D341Med (cell line): Measurements from ENCODE around the gene HIC2.
"Not testable (repeated sequence)": the region's sequence is repeated elsewhere in the genome, so short reads cannot be mapped to it uniquely, and the experiment has no call there.

Experiments used
- DNase-seq: peaks from one replicate; pipeline ENCODE4 v3.0.0; 2012; ENCODE audit warnings: low spot score

The HIC2 gene

GRCh38 chr22:21417227-21417746 is at the start of gene HIC2:
Gene HIC2 (plus strand): TSS chr22:21417371. CDS start chr22:21442832, 25,461 bp downstream.
- not testable (repeated sequence) for DNase-seq

GRCh38 chr22:21368603-21369310 is 48.4 kb upstream of the HIC2 start:
- not testable (repeated sequence) for DNase-seq

DNA sequence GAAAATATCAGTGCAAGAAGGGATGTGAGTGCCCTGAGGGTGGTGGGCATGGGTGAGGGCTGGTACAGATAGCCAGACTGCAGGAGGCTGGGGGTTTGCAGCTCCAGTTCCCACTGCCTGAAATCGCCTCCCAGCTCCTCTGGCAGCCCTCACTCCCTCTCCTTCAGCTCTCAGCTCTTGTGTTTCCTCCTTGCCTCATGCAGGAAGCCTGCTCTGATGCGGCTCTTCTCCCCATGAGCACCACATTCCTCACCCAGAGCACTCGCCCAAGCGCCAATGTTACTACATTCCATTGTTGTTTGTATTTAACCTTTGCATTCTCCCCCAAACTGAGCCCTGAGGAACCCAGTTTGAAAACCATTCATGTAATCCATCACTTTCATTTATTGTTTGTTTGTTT is 41.3 kb upstream of the HIC2 start:
- DNase-seq, result not testable (repeated sequence)

- DNase-seq, result not testable (repeated sequence)
Observed at GRCh38 chr22:21383701-21384467, 33.3 kb upstream of the HIC2 start, which contains the start of gene RIMBP3B. Gene RIMBP3B (plus strand): TSS chr22:21383751. CDS start chr22:21383859, 108 bp downstream.

DNA sequence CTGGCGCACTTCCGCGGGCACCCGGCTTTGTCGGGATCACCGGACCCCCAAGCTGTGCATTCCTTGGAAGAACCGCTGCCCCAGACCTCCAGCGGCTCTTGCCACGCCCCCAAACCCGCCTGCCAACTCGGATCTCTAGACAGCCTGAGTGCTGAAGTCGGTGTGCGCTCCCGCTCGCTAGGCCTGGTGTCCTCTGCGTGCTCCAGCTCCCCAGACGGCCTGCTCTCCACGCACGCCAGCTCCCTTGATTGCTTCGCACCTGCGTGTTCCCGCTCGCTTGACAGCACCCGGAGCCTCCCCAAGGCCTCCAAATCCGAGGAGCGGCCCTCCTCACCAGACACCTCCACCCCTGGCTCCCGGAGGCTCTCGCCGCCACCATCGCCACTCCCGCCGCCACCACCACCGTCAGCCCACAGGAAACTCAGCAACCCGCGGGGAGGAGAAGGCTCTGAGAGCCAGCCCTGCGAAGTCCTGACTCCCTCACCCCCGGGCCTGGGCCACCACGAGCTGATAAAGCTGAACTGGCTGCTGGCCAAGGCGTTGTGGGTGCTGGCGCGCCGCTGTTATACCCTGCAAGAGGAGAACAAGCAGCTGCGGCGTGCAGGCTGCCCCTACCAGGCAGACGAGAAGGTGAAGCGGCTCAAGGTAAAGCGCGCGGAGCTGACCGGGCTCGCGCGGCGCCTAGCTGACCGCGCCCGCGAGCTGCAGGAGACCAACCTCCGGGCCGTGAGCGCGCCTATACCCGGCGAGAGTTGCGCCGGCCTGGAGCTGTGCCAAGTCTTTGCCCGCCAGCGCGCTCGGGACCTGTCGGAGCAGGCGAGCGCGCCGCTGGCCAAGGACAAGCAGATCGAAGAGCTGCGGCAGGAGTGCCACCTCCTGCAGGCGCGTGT is 32.5 kb upstream of the HIC2 start:
- not testable (repeated sequence) for DNase-seq

DNA sequence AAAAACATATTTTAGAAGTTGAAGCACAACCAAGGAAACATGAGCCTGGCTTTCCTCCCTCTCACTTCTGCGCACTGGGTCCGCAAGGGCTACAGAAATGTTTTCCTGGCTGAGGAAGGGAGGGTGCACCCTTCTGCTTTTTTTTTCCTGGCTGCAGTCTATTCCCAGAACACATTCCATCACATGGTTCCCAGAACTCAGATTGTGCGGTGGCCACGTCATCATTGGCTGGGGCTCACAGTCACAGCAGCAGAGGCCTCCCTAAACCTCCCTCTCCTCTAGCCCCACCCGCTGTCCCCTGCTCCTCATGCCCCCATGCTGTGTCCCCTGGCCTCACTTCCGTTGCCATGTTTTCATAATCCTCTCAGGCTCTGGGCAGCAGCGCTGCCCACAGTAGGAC is 27.7 kb upstream of the HIC2 start:
- not testable (repeated sequence) for DNase-seq

DNA sequence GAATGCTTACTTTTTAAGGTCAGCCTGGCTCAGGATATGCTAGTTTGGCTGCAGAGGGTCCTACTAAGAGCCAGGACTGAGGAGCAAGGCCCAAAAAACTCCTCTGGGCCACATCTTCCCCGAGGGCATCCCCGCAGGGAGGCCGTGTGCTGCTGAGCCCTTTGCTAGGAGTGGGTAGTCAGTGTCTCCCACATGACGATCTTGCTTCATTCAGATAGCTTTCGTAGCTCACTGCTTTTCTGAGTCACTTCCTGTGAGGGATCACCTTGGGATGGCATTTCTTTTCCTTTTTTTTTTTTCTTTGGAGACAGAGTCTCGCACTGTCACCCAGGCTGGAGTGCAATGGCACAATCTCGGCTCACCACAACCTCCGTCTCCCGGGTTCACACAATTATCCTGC is 27.2 kb upstream of the HIC2 start:
- DNase-seq, result not testable (repeated sequence)

GRCh38 chr22:21394613-21395012 is 22.6 kb upstream of the HIC2 start:
- DNase-seq, result not testable (repeated sequence)

GRCh38 chr22:21401197-21401969 is 15.8 kb upstream of the HIC2 start:
- not testable (repeated sequence) for DNase-seq

DNA sequence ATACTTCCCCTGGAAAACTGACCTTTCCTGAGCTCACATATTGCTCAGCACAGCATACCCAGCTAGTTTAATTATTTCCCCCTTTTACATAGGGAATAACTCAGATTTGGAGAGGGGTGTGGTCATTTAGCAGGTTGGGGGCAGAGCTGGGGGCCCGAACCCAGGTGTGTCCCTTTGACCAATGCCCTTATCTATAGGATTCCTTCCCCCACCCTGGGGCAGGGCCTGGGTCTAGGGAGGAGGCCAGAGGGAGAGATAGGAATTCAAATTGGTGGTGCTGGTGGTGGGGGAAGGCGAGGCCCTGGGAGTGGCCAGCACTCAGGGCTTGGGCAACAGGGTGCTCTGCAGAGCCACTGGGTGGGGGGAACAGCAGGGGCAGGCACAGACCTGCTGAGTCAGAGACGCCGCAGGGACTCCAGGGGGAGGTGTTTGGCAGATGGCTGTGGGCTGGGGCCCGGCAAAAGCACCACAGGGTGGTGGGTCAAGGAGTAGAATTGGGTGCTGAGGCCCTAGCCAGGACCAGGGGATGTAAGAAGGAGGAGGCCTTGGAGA is 14.3 kb upstream of the HIC2 start:
- not testable (repeated sequence) for DNase-seq

DNA sequence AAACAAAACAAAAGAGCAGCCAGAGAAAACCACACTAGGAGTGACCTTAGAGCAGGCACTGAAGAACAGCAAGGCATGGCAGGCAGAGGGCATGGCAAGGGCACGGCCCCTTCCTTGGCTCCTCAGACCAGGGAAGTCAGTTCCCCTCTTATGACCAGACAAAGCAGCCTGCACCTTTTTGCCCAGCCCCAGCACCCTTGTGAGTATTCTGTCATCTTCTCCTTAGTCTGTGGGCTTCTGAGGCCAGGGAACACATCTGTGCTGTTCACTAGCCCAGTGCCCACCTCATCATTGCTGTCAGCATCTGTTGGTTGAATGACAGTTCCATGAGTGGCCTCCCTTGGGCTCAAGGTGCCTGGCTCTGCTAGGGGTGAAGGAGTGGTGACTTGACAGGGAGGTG is 10.0 kb upstream of the HIC2 start:
- not testable (repeated sequence) for DNase-seq

- not testable (repeated sequence) for DNase-seq
Observed at GRCh38 chr22:21407792-21408191, 9.4 kb upstream of the HIC2 start.

- DNase-seq, result not testable (repeated sequence)
Observed at GRCh38 chr22:21416375-21416774, 796 bp upstream of the HIC2 start.

DNA sequence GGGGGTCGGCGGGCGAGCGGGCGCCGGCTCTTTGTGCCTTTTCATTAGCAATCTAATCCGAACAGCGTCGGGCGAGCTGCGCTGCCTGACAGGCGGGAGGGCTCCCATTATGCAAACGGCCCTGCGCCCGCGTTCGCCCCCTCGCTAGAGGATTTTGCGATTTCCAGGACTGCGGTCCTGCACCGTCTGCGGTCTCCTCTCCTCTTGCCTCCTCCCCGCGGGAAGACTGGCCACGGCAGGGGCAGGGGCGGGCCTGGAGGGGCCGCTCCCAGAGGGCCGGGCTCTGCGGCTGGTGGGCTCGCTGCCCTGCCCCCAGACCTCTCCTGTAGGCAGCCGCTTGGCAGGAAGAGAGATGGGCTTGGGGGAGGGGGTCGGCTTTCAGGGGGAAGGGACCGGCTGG is 682 bp downstream of the HIC2 start:
- DNase-seq, result not testable (repeated sequence)

GRCh38 chr22:21418974-21419638 is 1.9 kb downstream of the HIC2 start:
- DNase-seq, result not testable (repeated sequence)

DNA sequence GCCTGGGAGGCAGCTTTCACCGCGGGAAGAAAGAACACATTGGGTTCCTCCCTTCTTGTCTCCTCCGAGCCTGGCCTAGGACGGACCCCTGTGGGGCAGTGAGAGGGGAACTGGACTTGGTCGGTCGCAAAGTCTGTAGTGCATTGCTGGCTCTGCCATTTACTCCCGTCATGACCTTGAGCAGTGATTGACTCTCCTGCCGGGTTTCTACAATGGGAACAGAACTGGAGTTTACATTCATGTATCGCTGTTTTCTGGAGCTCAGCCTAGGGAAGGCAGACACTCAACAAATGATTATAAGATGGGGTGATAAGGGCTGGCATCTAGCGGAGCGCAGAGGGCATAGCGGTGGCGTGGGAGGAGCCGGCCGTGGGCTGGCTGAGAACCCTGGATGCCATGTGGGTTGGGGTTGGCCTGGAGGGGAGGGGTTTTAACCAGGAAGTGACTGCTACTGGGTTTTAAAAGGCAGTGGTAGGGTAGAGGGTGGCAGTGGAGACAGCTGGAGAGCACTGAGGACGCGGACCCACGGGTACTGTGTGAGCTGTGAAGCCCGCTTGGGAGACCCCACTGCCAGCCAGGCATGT is 3.1 kb downstream of the HIC2 start:
- not testable (repeated sequence) for DNase-seq

GRCh38 chr22:21424084-21424709 is 7.0 kb downstream of the HIC2 start:
- not testable (repeated sequence) for DNase-seq

- not testable (repeated sequence) for DNase-seq
Observed at GRCh38 chr22:21434378-21435233, 17.4 kb downstream of the HIC2 start.
